Measurements from ENCODE around the gene NOL4L.

Gene NOL4L

DNA sequence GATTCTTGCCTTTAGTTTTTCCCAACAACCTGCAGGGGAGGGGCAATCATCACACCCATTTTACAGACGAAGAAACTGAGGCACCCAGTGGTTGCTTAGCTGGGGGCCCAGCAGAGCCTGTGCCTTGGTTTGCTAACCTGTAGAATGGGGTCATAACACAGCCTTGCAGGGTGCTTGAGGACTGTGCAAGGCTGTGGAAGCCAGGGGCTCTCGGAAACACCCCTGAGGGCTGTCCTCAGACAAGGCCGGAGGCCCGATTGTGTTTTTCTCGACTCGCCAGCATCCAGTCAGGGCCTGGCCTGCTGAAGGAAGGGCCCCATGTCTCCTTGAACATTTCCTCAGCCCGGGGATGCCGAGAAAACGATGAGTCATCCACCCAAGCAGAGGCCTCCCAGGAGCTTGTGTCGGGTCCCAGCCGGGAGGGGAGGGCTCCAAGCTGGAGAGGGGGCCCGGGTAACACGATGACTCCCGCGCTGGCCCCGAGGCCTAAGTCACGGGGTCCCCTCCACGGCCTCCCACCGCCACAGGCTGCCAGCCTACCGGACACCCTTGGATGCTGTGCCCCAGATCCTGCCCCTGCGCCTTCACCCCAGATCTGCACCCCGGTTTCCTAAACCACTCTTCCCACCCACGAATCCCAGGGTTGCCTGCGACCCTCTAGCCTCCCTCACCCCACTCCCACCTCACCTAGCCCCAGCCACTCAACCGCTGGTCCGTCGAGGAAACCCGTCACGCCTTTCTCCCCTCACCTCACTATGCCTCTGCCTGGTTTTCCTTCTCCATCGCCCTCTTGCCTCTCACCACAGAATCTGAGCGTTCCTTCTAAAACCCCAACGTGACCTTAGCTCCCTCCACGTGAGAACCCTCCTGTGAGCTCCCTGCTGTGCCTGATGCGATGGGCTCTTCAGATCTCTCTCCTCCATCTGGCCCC is 10.6 kb downstream of the NOL4L start:
- peak; percentile 64 for DNase-seq

DNA sequence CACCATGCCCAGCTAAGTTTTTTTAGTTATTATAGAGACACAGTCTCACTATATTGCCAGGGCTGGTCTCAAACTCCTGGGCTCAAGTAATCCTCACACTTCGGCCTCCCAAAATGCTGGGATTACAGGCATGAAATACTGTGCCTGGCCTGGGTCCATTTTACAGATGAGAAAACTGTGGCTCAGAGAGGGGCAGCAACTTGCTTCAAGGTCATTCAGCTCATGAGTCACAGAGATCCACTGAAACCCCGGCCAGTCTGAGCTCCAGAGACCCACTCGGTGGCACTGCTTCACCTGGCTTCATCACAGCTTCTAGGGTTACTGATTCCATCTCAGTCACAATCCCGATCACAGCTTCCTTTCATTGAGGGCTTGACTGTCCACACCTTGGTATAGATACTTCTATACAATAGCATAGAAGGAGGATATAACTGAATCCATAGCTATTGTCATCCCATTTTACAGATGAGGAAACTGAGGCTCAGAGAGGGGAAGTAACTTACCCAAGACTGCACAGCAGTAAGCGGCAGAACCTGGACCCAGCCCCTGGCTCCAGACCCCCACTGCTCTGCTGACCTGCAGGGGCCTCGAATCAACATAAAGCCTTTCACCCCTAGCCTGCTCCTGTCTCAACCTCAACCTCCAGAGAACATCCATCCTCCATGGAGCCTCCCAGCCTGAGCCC is 11.8 kb downstream of the NOL4L start:
- peak; percentile 1 for DNase-seq

DNA sequence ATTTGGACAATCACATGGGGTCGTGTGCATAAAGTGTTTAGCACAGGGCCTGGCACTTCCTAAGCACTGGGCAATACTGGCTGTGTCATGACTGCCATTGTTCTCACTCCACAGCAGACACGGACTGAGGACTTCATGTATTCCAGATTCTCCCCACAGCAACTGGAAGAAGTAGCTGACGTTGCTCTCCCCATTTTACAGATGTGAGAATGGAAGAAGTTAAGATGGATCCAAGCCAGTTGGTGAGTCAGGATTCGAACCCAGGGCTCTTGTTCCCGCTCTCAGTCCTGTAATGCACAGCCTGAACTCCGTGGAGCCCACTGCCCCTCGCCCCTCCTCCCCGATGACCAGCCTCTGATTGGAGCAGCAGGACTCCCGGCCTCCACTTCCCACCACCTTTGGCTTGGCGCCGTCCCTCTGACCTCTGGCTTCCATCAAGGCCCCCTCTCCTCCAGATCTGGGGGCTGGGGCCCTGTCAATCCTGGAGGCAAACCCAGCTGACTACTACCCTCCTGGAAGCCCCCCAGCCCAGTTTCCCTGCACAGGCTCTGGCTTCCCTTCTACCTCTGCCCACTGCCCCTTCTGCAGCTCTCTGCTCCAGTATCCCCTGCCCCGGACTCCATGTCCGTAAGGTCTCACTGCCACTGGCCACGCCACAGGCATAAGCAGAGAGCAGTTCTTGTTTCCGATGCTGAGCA is 12.7 kb downstream of the NOL4L start:
- DNase-seq = peak; percentile 0

DNA sequence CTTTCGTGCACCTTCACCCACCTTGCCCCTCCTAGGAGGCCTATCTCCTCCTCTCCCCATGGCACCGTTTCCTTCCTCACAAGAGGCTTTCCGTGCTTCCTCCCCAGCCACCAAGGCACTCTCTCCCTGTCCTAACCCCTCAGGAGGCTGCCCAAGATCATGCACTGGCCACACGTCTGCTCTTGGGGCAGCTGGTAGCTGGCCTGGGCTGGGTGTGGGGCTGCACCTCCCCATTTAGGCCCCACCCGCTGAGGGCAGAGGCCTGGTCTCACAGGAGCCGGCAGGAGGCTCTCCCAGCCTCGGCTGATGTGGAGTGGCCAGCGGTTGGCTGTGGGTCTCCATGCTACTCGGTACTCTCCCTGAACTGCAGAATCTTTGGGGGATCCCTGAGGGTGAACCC is 13.6 kb downstream of the NOL4L start:
- peak; percentile 0 for DNase-seq

DNA sequence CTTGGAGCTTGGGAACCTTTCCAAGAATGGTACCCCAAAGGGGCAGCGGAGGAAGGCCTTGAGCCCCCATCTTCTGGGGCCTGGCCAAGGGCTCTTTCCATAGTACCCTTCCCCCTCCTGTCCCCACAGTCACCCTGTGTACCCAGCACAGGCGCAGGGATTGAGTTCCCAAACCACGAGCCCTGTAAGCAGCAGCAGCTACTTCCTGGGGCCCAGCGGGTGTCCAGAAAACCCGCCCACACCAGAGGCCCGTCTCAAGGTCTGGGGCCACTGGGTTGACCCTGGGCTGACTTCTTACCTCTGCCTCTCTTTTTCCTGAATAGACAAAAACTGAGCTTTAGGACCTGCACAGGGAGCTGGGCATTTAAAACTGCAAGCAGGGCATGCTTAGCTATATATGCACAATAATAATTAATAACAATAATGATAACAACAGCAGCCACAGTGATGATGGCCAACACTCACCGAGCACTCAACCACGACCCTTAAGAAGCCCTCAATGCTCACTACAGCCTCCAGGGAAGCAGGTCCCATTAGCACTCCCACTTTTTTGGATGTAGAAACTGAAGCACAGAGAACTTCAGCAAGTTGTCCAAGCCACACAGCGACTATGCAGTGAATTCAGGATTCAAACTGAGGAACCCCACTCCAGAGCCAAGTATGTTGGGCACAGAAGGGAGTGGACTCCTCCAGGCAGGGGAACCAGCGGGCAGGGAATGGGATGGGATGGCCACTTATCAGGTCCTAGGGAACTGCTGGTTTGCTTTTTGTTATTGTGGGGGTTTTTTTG is 14.5 kb downstream of the NOL4L start:
- no peak for DNase-seq

DNA sequence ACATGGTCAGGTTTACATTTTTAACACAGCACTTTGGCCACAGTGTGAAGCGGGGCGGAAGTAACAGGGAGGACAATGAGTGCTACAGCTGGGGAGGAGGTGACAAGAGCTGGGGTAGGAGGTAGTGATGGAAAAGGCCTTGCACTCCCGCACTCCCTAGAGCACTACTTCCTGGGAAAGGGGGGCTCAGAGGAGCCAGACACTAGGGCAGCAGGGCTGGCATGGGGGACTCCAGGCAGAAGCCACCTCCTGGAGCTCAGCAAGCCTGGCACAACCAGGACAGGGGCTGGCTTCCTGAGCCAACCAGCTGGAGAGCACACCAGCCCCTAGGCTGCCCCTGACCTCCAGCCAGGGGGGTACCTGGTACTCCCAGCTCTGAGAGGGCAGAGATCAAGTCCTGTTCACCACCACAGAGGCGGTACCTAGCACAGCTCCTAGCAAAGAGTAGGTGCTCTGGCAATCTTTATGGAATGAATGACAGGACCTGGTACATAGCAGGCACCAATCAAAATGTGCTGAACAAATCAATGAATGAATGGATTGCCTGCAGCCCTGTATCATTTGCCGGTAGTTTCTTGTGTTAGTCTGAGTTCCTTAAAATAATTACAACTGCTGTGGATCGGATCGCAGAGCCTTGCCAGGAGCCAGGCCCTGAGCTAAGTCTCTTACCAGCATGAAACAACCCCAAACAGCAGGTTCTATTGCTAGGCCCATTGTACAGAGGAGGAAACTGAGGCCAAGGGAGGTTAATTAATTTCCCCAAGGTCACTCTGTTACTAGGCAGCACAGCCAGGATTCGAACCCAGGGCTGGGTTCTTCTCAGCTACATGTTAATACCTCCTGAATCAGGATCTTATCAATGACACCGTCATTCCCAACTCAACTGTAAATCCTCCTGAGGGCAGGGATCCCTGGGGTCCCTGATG is 15.5 kb downstream of the NOL4L start:
- peak; percentile 1 for DNase-seq

DNA sequence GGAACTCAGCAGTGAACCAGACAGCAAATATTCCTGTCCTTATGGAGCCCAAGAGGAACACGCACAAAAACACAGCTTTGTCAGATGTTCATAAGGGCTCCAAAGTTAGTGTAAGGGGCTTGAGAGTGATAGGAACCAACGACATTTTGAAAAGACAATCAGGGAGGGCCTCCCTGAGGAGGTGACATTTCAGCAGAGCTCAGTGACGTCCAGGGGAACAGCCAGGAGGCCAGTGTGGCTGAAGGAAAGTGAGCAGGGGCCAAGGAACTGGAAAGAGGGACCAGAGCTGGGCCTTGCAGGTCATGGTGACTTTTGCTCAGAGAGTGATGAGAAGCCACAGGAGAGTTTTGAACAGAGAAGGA is 16.1 kb downstream of the NOL4L start:
- no peak for DNase-seq

DNA sequence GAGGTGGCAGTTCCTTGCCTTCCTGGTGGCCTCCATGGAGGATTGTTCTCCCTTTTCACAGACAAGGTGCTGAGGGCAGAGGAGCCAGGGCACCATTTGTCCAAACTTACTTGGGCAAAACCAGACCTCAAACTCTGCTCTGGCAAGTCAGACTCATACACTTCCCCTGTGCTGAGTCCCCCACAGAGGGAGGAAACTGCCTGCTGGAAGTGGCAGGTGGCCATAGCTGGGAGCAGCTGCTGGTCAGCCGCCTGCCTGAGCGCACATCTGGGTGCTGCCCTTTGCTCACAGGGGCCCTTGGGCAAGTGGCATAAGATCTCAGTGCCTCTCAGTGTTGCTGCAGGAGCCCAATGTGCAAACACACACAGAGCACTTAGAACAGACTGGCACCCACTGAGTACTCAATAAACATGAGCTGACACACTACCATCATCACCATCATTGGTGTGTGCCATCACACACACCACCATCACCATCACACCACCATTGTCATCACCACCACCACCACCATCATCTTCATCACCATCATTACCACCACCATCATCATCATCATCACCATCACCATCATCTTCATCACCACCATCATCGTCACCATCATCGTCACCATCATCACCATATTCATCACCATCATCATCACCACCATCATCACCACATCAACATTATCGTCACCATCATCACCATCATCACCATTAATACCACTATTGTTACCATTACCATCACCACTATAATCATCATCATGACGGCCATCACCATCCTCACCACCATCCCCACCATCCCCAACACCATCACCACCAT is 17.6 kb downstream of the NOL4L start:
- DNase-seq = no peak

DNA sequence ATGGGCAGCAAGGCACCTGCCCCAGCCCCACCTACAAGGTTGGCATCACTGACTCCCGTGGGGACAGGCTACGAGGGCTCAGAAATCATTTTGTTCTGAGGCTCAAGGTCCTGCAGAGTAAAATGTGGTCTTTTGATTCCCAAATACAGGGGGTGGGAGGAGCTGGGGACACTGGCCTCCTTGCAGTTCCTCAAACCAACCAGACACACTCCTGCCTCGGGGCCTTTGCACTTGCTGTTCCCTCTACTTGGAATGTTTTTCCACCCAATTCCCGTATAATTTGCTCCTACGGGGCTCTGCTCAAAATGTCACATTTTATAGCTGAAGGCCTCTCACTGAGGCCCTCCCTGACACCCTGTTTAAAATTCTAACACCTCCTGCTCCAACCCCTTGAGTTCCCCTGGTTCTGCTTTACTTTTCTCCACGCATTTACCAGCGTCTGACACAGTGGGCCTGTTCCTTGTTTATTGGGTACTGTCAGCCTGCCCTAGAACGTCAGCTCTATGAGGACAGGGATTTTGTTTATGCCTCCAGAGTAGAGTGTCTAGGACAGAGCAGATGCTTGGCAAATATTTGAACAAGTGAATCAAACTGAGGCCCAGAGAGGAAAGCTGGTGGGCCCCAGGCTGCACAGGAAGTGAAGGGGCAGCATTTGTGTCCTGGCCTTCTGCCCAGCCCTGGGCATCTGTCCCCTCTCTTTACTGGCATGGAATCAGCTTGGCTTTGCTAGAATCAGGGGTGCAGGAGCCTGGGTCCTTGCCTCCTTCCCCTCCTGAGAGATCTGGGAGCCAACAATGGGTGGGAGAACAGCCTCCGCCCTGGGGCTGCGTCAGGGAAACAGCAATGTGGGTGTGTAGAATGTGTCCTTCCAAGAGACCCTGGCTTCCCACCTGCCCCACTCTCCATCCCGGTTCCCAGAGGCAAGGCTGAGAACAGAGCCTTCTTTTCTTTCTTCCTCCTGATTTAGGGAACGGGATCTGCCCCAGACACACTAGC is 18.5 kb downstream of the NOL4L start:
- DNase-seq = no peak

DNA sequence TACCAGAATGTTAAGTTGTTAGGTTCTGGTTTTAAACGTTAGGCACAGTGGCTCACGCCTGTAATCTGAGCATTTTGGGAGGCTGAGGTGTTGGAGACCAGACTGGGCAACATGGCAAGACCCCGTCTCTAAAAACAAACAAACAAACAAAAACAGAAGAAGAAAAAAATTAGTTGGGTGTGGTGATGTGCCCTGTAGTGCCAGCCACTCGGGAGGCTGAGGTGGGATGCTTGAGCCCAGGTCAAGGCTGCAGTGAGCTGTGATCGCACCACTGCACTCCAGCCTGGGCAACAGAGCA is 19.4 kb downstream of the NOL4L start:
- DNase-seq = no peak

DNA sequence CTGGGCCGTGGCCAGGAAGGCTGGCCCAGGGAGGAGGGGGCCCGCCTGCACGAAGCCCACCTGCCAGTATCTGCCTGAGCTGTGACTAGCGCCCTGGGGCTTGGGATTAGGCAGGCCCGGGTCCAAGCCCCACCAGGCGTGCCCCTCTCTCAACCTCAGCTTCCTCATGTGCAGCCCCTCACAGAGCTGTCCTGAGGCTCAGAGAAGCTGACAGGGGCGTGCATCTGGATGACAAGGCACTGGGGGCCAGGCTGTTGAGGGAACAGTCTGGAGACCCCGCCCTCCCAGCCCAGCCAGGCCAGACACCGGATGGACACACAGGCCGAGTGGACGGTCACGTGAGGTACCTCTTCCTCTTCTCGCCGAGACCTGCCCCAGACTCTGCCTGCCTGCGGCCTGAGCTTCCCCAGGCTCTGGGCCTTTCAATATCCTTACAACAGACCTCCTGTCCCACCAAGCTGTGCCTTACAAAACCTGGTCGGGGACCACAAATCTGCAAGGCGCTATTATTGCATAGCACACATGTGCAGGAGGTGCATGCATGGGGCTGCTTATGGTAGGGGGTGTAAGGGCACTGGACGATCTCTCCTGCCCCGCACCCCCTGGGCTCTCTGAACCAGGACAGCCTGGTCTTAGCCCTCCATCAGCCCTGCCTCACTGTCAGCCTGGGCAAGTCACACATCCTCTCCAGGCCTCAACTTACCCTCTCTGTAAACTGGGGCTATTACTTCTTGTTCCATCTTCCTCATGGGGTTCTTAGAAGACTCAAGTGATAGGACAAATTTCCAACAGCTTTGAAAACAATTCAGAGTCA is 20.0 kb downstream of the NOL4L start:
- DNase-seq = no peak

DNA sequence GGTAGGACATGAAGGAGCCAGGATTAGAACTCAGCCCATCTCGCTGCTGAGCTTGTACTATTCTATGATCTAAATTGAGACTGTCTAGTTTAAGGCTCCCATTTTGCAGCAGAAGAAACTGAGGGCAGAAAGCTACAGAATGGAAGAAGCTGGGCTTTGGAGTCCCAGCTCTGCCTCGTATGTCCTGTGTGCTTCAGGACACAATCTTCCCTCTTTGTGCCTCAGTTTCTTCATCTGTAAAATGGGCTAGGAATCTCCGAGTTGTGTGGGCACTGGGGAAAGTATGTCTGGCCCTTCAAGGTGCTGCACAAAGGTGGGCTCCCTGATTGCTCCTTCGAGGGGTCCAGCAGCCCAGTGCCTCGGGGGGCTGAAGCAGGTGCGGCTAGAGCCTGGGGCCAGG is 20.7 kb downstream of the NOL4L start:
- DNase-seq = no peak

DNA sequence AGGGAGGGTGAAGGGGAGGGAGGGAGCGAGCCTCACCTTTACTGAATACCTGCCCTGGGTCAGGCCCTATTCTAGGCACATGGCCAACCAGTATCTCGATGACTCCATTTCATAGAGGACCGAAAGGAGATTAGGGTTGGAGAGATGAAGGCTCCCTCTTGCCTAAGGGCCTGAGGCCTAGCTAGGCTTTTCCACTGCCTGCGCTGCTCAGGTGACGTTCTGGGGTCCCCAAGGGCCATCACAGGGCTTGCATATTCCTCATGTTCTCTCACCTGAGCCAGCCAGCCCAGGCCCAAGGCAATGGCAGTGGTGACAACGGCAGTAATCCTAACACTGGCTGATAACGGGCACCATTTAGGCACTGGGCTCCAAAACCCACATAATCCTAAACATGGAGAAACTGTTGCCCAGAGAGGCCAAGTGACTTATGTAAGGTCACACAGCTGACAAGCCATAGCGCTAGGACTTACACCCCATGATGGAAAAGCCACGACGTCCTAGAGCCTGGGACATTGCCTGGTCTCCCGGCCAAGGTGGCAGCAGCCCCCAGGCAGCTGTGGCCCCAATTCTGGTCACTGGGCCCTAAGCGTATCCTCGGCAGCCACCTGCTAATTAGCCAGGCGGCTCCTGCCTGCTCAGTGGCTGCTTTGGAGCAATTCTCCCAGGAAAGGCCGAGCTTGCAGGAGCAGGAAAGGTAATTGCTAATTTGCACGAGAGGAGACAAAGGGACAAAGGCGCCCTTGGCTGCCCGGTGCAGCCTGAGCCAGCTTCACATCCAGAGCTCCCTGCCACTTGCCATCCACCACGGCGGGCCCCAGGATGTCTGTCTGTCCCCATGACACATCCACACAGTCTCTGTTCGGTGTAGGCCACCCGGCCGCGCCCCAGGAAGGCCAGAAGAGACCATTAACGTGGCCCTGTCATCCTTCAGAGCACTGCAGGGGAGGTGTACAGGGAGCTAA is 21.5 kb downstream of the NOL4L start:
- no peak for DNase-seq

DNA sequence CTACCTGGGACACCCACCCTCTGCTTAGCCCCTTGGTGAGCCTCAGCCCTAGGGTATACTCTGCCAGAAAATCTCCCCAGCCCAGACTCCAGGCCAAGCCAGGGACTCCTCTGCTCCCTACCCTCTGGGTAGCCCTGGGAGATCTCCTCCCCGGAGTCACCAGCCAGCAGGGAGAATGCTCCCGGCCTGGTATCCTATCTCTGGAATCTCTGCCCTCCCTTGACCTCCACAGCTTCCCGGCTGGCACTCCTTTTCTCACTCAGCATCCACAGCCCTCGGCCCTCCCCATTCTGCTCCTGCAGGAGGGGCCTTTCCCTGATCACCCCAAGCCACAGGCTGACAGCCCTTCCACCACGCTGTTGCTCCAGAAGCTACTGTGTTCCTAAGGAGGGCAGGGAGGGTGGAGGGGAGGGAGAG is 22.6 kb downstream of the NOL4L start:
- DNase-seq = no peak

DNA sequence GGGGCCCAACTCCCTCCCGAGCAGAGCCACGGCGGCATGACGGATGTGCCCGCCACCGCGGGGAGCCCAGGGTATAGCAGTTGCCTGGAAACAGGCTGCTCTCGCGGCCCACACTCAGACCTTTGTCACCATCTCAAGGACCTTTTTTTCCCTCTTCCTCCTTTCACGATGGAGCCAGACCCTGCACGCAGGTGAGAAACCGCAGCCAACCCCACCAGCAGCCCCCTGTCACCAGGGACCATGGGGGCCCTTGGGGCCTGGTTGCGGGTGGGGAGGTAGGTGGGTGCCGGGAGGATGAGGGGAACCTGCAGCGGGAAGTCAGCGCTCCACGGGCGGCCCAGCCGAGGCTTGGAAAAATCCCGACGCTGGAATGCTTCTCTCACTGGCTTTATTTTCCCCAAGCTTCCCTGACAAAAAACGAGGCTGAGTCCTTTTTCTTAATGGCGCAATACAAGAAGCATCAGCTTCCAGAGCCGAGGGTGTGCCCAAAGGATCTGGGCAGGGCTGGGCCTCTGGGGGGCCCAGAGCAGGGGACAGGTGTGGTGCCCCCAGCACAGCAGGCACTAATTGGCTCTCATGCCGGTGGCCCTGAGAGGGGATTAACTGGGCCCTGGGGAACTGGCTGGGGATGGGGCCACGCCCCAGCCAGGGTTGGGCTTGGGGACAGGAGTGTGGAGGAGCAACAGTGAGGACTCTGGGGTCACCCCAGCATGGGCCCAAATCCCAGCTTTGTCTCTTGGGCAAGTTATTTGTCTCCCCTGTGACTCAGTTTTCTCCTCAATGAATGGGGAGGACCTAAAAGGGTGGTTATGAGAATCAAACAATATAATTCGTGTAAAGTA is 23.9 kb downstream of the NOL4L start:
- DNase-seq = peak; percentile 43

DNA sequence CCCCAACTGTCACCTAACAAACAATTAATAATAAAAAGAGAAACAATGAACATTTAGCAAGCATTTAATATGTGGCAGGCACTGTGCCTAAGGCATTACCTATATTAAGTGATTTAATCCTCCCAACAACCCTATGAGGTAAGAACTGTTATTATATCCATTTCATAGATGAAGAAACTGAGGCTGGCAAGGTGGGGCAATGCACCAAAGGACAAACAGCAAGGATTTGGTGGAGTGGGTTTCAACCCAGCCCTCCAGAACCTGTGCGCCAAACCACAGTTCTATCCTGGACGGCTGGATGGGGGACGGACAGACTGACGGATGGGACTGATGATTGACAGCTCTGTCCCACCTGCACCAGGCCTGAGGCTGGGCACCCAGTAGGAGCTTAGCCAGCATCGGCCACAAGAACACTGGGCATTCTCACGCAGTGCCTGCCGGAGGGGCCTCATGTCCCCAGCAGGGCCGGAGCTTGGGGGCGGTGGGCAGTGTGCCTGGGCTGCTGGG is 24.6 kb downstream of the NOL4L start:
- DNase-seq = no peak
